ENCODE measurements around the gene WAC. TPM values are rescaled to one million over a fixed set of nuclear protein-coding genes. Genes with fewer than 3 reads are reported as not detected.

WAC gene
- total RNA-seq, 1 donor from 2014 or later: 123 TPM

DNA sequence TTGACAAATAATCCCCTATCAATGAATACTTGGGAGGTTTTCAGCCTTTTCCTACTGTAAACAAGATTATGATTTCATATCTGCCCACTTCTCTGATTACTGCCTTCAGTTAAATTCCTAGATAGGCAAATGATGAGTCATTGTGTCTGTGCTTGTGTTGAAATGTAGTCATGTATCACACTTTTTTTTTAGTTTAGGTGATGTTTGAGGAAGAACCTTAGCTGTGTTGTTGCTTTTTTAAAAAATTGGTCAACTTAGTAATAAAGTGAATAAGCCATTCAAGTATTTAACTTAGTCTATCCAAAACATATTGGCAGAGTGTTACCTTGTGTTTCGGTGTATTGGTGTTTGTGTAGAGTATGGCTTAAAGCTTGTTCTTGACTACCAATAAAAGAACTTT is 60.0 kb downstream of the WAC start:
- Mint-ChIP-seq H3K27ac (ENCODE audit: unreplicated experiment) (peak overlapping the region; percentile 94), H3K4me3 (ENCODE audit: unreplicated experiment) (peak overlapping the region; percentile 72), H3K36me3 (ENCODE audit: low read depth, unreplicated experiment) (peaks cover 17% of the 10 kb centered on the region), H3K9me3 (ENCODE audit: unreplicated experiment) (no peaks in the 10 kb centered on the region), H3K4me1 (ENCODE audit: low read depth, unreplicated experiment) (peaks cover 45% of the 10 kb centered on the region), H3K27me3 (ENCODE audit: low read depth, unreplicated experiment) (no peaks in the 10 kb centered on the region)
- H3K4me3 ChIP-seq (ENCODE audit: insufficient read depth, low read depth, low read length): no peak overlapping the region
- no peak overlapping the region for H3K9ac ChIP-seq (ENCODE audit: low read length)
- no peaks in the 10 kb centered on the region for H3K9me3 ChIP-seq (ENCODE audit: insufficient read depth, low read depth, low read length)
- H3K4me2 ChIP-seq (ENCODE audit: low read length): peak overlapping the region; percentile 57
- peaks cover 39% of the 10 kb centered on the region for H3K36me3 ChIP-seq (ENCODE audit: insufficient read depth, low read length)
- H3K79me2 ChIP-seq (ENCODE audit: insufficient read depth, low read length): peaks cover 91% of the 10 kb centered on the region
- no peak overlapping the region for H2AFZ ChIP-seq (ENCODE audit: low read depth, low read length)
- no peaks in the 10 kb centered on the region for H3K27me3 ChIP-seq (ENCODE audit: insufficient read depth, low read length)
- DNase-seq (ENCODE audit: low read depth): peak; percentile 83
- peak; percentile 90 for FAIRE-seq
- TF ChIP-seq, protein P1, sequence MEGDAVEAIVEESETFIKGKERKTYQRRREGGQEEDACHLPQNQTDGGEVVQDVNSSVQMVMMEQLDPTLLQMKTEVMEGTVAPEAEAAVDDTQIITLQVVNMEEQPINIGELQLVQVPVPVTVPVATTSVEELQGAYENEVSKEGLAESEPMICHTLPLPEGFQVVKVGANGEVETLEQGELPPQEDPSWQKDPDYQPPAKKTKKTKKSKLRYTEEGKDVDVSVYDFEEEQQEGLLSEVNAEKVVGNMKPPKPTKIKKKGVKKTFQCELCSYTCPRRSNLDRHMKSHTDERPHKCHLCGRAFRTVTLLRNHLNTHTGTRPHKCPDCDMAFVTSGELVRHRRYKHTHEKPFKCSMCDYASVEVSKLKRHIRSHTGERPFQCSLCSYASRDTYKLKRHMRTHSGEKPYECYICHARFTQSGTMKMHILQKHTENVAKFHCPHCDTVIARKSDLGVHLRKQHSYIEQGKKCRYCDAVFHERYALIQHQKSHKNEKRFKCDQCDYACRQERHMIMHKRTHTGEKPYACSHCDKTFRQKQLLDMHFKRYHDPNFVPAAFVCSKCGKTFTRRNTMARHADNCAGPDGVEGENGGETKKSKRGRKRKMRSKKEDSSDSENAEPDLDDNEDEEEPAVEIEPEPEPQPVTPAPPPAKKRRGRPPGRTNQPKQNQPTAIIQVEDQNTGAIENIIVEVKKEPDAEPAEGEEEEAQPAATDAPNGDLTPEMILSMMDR (IDR thresholded peaks at IDR 0.05; ENCODE audit: insufficient read depth, low read depth, low read length): no peak
- no peak for TF ChIP-seq EZH2 (IDR thresholded peaks at IDR 0.05; ENCODE audit: insufficient read depth, low read length)
- peaks cover 85% of the 10 kb centered on the region for H4K20me1 ChIP-seq (ENCODE audit: insufficient read depth, low read length)
- peak overlapping the region; percentile 54 for H3K27ac ChIP-seq (ENCODE audit: low read depth, low read length)
- H3K4me1 ChIP-seq (ENCODE audit: insufficient read depth, low read length): peaks cover 18% of the 10 kb centered on the region

DNA sequence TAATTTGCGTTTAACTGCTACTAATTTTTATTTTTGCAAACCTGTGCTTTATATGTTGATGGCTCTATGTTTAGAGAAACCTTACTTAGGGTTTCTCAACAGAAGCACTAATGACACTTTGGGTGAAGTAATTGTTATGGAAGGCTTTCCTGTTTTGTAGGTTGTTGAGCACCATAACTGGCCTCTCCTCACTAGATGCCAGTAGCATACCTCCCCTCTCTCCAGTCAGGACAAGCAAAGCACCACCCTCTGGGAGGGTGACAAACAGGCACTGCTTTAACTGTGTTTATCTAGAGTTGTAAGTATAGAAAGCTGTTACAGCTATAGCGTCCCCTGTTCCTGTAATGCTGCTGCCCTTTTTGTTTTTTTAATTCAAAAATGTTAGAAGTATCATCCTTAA is 60.9 kb downstream of the WAC start:
- peaks cover 16% of the 10 kb centered on the region for H3K36me3 Mint-ChIP-seq (ENCODE audit: low read depth, unreplicated experiment)
- no peaks in the 10 kb centered on the region for H3K9me3 Mint-ChIP-seq (ENCODE audit: unreplicated experiment)
- H3K4me1 ChIP-seq (ENCODE audit: insufficient read depth, low read length): peaks cover 12% of the 10 kb centered on the region
- H3K4me1 Mint-ChIP-seq (ENCODE audit: low read depth, unreplicated experiment): peaks cover 43% of the 10 kb centered on the region
- H3K4me3 Mint-ChIP-seq (ENCODE audit: unreplicated experiment): no peak overlapping the region
- H3K27me3 Mint-ChIP-seq (ENCODE audit: low read depth, unreplicated experiment): no peaks in the 10 kb centered on the region
- H3K4me3 ChIP-seq (ENCODE audit: insufficient read depth, low read depth, low read length): no peak overlapping the region
- H3K27ac Mint-ChIP-seq (ENCODE audit: unreplicated experiment): no peak overlapping the region
- H4K20me1 ChIP-seq (ENCODE audit: insufficient read depth, low read length): peaks cover 85% of the 10 kb centered on the region
- TF ChIP-seq, protein P1 (IDR thresholded peaks at IDR 0.05; ENCODE audit: insufficient read depth, low read depth, low read length): no peak
- TF ChIP-seq EZH2 (IDR thresholded peaks at IDR 0.05; ENCODE audit: insufficient read depth, low read length): no peak
- H3K36me3 ChIP-seq (ENCODE audit: insufficient read depth, low read length): peaks cover 42% of the 10 kb centered on the region
- no peak overlapping the region for H3K9ac ChIP-seq (ENCODE audit: low read length)
- H3K27me3 ChIP-seq (ENCODE audit: insufficient read depth, low read length): no peaks in the 10 kb centered on the region
- H2AFZ ChIP-seq (ENCODE audit: low read depth, low read length): no peak overlapping the region
- H3K79me2 ChIP-seq (ENCODE audit: insufficient read depth, low read length): peaks cover 91% of the 10 kb centered on the region
- FAIRE-seq (no peak), DNase-seq (ENCODE audit: low read depth) (no peak)
- H3K9me3 ChIP-seq (ENCODE audit: insufficient read depth, low read depth, low read length): no peaks in the 10 kb centered on the region
- H3K27ac ChIP-seq (ENCODE audit: low read depth, low read length): no peak overlapping the region
- H3K4me2 ChIP-seq (ENCODE audit: low read length): no peak overlapping the region

- peak; percentile 9 for FAIRE-seq
- H3K36me3 Mint-ChIP-seq (ENCODE audit: low read depth, unreplicated experiment): peaks cover 16% of the 10 kb centered on the region
- peaks cover 40% of the 10 kb centered on the region for H3K4me1 Mint-ChIP-seq (ENCODE audit: low read depth, unreplicated experiment)
Measured at GRCh38 chr10:28594406-28594805, 61.5 kb downstream of the WAC start.

More at GRCh38 chr10:28594406-28594805, 61.5 kb downstream of the WAC start:
- H3K27me3 ChIP-seq (ENCODE audit: insufficient read depth, low read length): no peaks in the 10 kb centered on the region
- H3K36me3 ChIP-seq (ENCODE audit: insufficient read depth, low read length): peaks cover 44% of the 10 kb centered on the region
- H3K9me3 Mint-ChIP-seq (ENCODE audit: unreplicated experiment): no peaks in the 10 kb centered on the region
- no peaks in the 10 kb centered on the region for H3K9me3 ChIP-seq (ENCODE audit: insufficient read depth, low read depth, low read length)
- peaks cover 91% of the 10 kb centered on the region for H3K79me2 ChIP-seq (ENCODE audit: insufficient read depth, low read length)
- peak overlapping the region; percentile 1 for H3K27ac Mint-ChIP-seq (ENCODE audit: unreplicated experiment)
- no peaks in the 10 kb centered on the region for H3K27me3 Mint-ChIP-seq (ENCODE audit: low read depth, unreplicated experiment)
- H2AFZ ChIP-seq (ENCODE audit: low read depth, low read length): no peak overlapping the region
- no peak overlapping the region for H3K9ac ChIP-seq (ENCODE audit: low read length)
- no peak overlapping the region for H3K4me2 ChIP-seq (ENCODE audit: low read length)
- peaks cover 85% of the 10 kb centered on the region for H4K20me1 ChIP-seq (ENCODE audit: insufficient read depth, low read length)
- H3K27ac ChIP-seq (ENCODE audit: low read depth, low read length): no peak overlapping the region
- TF ChIP-seq EZH2 (IDR thresholded peaks at IDR 0.05; ENCODE audit: insufficient read depth, low read length): no peak
- TF ChIP-seq, protein P1 (IDR thresholded peaks at IDR 0.05; ENCODE audit: insufficient read depth, low read depth, low read length): no peak
- H3K4me3 ChIP-seq (ENCODE audit: insufficient read depth, low read depth, low read length): no peak overlapping the region
- no peak for DNase-seq (ENCODE audit: low read depth)
- H3K4me1 ChIP-seq (ENCODE audit: insufficient read depth, low read length): peaks cover 12% of the 10 kb centered on the region
- H3K4me3 Mint-ChIP-seq (ENCODE audit: unreplicated experiment): peak overlapping the region; percentile 55

Measured in astrocyte (in vitro differentiated cells and primary cell).